Measurements from ENCODE around the gene MARCHF10.
"Not testable (repeated sequence)": the region's sequence is repeated elsewhere in the genome, so short reads cannot be mapped to it uniquely, and the experiment has no call there.

MARCHF10 gene

DNA sequence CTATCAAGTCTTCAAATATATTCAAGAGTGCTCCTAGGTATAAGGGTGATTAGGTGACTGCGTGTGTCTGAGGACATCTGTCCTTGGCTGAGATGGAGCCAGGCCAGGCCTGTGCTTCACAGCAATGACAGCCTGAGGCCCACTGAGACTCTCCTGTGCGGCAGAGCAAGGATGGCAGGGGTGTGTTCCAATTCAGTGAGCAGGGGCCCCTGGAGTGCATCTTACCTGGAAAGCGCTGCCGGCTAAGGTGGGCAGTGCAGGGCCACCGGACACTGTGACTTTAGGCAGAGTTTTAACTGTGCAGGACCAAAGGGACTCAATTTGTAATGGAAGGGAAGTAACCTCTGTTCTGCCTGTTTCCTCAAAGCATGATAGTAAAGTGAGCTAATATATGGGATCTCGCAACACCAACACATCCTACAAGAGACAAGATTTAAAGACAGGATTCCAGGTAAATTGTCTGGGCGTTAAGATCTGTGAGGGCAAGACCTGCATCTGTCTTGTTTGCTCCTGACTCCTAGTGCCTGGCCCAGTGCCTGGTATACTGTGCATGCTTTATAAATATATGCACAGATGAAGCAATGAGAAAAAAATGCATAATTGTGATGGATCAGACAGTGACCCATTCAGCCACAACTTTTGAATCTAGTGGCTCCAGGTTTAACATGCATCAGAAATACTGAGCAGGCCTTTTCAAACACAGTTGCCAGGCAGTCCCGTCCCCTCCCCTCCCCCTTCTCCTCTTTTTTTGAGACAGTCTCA lies 93.9 kb downstream of the MARCHF10 start:
- DNase-seq, result no peak

- DNase-seq, result no peak
Measured at GRCh38 chr17:62713086-62713881, 94.8 kb downstream of the MARCHF10 start.

GRCh38 chr17:62712171-62712581 lies 95.9 kb downstream of the MARCHF10 start:
- DNase-seq, result no peak

DNA sequence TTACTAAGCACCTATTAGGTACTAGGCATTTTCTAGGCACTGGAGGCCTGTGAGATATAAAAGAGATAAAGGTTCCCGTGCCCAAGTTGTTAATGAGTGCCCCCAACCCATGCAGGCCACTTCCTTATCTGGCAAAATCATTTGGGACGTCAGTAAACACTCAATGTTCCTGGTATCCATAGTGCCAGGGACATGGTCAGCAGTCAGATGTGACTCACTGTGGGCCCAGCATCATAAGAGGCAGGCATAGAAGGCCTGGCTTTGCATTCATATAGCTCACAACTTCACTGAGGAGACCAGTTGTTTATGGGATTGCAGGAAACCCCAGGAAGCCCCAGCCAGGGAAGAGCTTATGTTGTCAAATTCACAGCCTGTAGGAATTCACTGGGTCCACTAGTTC lies 99.5 kb downstream of the MARCHF10 start:
- DNase-seq, result no peak

DNA sequence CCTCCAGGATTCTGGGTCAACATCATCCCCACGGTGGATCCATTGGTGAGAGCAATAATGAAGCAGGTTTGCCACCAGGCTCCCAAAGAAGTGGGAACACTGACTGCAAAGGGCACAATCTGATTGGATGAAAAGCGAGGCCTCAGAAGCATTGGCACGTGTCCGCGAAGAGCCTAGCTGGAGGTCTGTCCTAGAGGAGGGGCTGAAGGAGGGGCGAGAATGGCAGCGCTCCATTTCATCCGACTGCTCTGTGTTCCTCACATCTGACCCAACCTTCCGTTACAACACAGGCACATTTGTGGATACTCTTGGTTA lies 100.7 kb downstream of the MARCHF10 start:
- DNase-seq, result no peak

GRCh38 chr17:62706598-62707424 lies 101.3 kb downstream of the MARCHF10 start:
- no peak for DNase-seq

GRCh38 chr17:62705778-62706597 lies 102.1 kb downstream of the MARCHF10 start:
- DNase-seq, result no peak

DNA sequence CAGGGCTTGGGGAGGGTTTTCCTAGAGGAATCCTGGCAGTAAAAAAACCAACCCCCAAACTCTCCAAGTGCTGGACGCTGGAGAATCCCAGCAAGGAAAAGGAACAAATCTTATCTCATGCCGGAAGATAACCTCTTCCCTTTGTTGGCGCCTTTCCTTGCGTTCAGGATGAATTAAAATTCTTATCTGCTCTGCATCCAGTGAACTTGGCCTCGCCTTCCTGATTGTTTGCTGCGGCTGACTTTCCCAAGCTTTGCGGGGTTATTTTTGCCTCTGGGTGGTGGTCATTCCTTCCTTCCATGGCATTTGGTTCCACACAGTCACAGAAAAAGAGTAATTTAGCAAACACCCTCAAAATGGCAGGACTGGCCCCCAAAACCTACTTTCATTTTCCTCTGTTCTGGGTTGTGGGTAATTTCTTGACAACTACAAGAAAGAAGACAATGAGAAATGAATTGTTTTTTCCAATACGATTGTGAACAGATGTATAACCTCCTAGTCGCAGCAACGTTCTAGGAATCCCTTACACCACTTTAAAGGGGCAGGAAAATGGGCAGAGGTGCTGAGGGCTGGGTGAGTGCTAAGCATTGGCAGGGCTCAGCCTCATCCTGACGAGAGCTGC lies 102.8 kb downstream of the MARCHF10 start:
- DNase-seq, result no peak

DNA sequence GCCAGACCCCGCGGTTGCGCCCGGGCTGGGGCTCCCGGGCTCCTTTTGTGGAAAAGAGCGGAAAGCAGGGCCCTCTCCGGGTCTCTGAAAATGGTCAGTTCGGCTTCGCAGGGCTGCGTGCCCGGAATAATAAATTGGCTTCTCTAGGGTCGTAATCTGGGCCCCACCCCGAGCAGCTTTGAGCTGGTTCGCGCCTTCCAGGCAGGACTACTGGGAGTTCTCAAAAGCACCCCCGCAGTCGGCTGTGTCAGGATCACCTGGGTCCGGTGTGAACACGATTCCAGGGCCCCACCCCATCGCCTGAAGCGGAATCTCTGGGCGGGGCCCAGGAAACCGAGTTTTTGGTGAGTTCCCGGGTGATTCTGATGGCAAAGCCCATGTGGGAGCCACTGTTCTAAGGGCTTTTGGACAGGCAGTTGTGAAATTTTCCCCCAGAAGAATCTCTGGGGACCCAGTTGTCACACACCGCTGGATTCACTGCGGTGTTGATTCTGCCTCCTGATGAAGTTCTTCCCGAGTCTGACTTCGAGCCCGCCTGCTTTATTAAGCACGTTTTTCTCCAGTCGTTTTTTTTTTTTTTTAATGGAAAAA lies 103.6 kb downstream of the MARCHF10 start:
- peak; percentile 31 for DNase-seq

DNA sequence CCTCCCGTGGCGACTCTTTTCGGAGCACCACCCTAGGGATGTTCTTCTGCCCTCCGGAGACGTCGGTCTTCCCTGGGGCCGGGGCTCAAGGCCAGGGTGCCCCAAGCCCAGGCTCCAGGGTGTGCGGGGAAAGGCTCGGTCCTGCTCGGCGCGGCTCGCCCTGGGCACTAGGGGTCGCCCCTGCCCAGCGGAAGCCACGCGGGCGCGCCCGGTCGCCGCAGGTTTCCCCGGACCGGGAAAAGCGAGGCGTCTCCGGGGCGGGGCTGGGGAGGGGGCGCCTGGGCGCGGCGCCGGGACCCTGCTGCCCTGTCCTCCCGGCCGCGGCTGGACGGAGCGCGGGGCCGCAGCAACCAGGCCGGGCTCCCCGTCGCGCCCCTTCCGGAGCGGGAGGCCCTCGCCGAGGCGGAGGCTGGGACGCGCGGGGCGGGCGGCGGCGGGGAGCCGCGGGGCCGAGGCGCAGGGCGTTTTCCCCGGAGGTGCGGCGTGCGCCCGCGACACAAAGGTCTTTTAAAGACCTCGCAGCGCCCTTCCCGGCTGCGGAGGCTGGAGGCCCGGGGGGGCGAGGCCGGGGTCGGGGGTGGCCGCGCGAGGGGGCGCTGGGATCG lies 104.2 kb downstream of the MARCHF10 start:
- peak; percentile 80 for DNase-seq

- DNase-seq, result peak; percentile 36
Measured at GRCh38 chr17:62703261-62703775, 104.8 kb downstream of the MARCHF10 start.

DNA sequence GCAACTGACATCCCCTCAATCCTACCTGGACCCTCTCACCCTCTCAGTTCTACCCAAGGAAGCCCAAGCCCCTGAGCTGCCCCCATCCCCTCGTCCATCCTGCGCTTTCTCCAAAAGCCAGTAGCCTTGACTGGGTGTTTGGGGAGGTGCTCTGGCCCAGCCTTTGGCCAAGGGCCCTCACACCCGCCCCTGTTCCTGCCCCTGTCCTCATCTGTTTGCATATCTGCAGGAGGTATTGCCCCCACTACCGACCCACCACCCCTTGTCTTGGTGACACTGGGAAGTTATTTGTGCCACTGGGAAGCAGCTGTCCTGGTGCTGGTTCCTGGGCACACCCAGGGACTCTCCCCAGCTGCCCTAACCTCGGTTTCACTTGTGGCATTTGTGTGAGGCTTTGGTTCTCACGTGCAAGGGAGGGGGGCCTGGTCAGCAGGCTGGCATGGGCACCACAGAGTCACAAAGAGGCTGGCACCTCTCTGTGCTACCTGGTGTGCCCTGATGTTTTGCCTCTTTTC lies 105.3 kb downstream of the MARCHF10 start:
- DNase-seq, result no peak

- no peak for DNase-seq
Measured at GRCh38 chr17:62701706-62702085, 106.4 kb downstream of the MARCHF10 start.

DNA sequence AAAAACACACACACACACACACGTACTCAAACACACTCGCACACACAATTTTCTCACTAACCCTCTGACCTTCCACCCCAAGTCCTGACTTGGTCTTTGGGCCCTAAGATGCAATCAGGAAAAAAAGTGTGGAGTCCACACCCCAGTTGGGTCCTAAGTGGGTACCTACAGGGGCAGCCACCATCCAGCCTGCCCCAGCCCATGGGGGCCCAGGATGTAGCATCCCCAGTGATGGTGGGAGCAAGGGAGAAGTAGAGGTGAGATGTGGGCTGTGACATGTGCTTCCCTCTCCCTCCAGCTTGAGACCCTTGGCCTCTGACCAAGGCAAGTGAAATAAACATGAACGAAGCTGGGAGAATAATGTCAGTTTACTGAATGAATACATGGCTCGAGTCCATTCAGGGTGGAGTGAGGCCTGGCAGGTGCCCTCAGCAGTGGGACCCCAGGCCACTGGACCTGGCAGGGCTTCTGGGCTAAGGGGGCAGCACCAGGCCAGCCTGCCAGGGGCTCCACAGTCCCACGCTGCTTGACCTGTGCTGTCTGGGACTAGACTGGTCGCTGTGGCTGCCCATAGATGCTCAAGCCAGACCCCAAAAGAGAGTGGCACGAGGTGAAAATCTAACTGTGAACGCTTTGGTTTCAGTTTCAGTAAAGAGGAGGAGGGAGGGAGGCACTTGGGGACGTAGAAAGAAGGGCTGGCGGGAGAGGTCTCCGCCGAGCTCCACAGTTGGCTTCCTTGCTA lies 107.0 kb downstream of the MARCHF10 start:
- DNase-seq, result no peak

- DNase-seq, result not testable (repeated sequence)
Measured at GRCh38 chr17:62698459-62698858, 109.7 kb downstream of the MARCHF10 start.

DNA sequence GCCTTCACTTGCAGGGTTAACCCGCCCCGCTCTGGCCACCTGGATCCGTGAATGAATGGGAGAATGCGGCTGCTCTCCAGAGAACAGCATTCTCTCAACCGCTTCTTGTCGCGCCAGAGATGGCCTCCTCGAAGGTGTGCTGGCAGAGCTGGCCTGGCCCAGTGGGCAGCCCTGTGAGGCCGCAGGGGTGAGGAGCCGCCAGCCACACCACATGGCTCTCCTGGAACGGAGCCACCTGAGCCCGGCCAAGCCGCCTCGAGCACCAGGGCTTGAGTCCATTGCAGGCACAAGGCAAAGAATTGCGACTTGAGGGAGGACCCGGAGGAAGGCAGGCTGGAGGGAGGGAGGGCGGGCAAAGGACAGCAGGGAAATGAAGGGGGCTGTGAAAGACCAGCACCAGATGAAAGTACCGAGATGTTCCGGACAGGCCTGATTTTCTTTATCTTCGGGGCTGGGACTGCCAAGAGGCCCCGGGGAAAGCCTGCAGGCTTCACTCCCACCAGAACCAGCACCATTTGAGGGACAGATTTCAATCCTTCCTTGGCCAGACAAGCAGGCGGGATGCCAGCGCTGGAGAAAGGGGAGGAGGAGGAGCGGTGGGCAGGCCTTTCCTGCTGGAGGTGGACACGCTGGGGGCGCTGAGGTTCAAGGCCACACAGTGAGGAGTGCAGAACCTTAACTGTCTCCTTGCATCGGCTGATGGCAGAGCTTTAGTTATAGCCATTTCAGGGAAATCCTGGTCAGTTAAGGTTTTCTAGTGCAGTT lies 111.2 kb downstream of the MARCHF10 start:
- no peak for DNase-seq

- no peak for DNase-seq
Measured at GRCh38 chr17:62696256-62696655, 111.9 kb downstream of the MARCHF10 start.

GRCh38 chr17:62695093-62695738 lies 112.9 kb downstream of the MARCHF10 start:
- DNase-seq, result not testable (repeated sequence)
